GM12873 (cell line): Measurements from ENCODE around the gene UTP18.

Experiments
- CTCF ChIP-seq: IDR thresholded peaks from 2 replicates; pipeline ENCODE4 v1.5.1; 2012; ENCODE audit warnings: low read depth, mild to moderate bottlenecking, moderate library complexity, low read length, control low read depth; ENCODE audit not compliant: insufficient read depth; ENCODE audit errors: missing control alignments

The UTP18 gene

GRCh38 chr17:51250314-51250840, 10.0 kb upstream of the UTP18 start:
- TF ChIP-seq CTCF: no peak

GRCh38 chr17:51251010-51251409, 9.3 kb upstream of the UTP18 start:
- no peak for TF ChIP-seq CTCF

GRCh38 chr17:51255673-51256072, 4.7 kb upstream of the UTP18 start:
- TF ChIP-seq CTCF: no peak

GRCh38 chr17:51256101-51256500, 4.2 kb upstream of the UTP18 start:
- TF ChIP-seq CTCF: no peak

GRCh38 chr17:51257150-51258081, 2.9 kb upstream of the UTP18 start:
- no peak for TF ChIP-seq CTCF

- no peak for TF ChIP-seq CTCF
These were observed 1.4 kb upstream of the UTP18 start for GRCh38 chr17:51258756-51259563.

- TF ChIP-seq CTCF: no peak
These were observed 646 bp upstream of the UTP18 start, which contains the start of gene MBTD1 for GRCh38 chr17:51259564-51260236. TSS of gene MBTD1 (minus strand) at chr17:51260049. CDS start at chr17:51225161, 34,888 bp downstream.
